Measurements from ENCODE around the gene CNOT11.
A peak's percentile ranks its signal among the peaks of the same experiment; 100 is the strongest.
"Not testable (repeated sequence)": the region's sequence is repeated elsewhere in the genome, so short reads cannot be mapped to it uniquely, and the experiment has no call there.

CNOT11 gene

DNA sequence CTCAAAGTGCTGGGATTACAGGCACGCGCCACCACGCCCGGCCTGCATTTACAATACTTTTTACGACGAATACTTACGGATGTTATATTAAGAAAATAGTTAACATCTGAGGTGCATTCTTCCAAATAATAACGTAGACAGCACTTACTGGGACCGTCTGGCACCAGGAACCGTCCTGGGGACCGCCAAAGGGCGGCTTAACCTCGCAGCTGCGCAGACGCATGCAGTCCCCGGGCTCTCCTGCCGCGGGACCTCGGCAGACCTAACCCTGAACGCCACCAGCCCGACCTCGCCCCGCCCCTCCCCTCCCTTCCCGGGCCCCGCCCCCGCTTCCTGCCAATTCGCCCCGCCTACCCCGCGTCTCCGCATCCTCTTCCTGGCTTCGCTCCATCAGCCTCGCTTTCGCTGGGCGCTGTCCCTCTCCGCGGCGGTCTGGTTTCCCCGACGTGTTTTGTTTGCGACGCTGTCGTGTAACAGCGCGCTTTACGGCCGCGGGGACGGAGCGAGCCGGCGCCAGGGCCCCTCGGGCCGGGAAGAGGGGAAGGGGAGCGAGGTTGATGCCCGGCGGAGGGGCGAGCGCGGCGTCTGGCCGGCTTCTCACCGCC lies at the start of gene CNOT11:
Gene CNOT11, plus strand, starts transcription at position 479 of the 605 bp plus-strand sequence. Its CDS starts 79 bp downstream, at position 558.
- DNase-seq, result peak; percentile 100

DNA sequence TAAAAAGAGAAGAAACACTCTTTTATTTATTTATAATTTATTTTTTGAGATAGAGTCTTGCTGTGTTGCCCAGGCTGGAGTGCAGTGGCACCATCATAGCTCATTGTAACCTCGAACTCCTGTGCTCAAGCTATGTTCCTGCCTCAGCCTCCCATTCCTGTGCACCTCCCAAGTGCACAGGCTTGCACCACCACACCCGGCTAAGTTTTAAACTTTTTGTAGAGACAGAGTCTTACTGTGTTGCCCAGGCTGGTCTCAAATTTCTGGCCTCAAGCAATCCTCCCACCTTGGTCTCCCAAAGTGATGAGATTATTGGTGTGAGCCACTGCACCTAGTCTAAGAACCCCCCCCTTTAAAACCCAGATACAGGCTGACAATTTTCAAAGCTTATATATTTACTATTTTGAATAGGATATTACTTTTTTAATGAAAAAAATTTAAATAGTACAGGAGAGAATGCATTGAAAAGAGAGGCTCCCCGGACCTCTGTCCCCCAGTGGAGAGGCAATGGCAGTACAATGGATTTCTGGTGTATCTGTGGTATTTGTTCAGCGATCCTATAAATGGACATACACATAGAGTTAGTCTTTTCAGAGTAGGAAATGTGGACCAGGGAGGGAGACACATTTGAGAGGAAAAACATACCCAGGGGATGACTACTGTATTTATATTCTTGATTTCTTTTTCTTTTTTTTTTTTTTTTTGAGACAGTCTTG lies 48.1 kb upstream of the CNOT11 start:
- no peak for DNase-seq

DNA sequence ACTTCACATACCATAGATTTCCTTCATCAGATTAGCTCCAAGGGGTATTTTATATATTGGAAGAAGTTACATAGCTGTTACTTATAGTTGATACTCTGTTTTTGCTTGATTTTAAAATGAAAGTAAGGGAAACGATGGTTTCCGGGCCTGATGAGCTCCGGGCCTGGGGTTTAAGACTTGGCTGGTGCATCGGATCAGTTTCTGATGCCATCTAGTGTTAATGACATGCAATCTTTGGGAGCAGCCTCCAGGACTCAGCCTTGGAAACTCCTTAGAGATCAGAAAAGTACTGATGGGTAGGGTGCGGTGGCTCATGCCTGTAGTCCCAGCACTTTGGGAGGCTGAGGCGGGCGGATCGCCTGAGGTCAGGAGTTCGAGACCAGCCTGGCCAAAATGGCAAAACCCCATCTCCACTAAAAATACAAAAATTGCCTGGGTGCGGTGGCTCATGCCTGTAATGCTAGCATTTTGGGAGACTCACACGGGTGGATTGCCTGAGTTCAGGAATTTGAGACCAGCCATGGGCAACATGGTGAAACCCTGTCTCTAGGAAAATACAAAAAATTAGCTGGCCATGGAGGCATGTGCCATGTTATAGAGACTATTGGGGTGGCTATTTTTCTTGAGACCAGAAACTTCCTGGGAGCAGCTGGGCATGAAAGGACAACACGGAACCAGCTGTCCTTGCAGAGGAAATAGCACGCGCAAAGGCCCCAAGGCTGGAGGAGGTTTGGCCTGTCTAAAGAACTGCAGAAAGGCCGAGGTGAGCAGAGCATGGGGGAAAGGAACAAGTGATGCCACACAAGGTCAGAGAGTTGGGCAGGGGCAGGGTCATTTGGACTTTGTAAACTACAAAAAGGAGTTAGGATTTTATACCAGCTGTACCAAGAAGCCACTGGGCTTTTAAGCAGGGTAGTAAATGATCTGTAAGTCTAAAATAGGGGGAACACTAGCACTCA lies 46.9 kb upstream of the CNOT11 start:
- peak; percentile 84 for DNase-seq

DNA sequence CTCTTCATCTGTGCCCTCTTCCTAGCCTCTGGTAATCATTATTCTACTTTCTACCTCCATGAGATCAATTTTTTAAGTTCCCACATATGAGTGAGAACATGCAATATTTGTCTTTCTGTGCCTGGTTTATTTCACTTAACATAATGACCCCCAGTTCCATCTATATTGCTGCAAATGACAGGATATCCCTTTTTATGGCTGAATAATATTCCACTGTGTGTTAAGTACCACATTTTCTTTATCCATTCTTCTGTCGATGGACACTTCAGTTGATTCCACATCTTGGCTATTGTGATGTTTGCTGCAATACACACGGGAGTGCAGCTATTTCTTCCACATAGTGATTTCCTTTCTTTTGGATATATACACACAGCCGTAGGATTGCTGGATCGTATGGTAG lies 43.9 kb upstream of the CNOT11 start:
- no peak for DNase-seq

DNA sequence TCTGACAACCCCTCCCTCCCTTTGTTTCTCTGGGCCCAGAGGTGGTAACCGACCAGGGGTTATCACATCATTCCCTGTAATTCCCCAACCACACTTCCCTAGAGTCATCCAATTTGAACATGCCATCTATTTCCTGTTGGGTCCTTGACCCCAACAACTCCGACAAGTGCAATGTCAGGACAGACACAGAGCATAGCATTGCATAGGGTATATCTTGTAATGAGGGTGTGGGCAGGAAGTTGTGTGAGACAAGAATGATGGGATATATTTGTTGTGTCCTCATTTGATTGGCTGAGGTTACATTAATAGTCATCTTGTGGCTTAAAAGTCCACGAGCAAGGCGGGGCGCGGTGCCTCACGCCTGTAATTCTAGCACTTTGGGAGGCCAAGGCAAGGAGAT lies 33.4 kb upstream of the CNOT11 start:
- DNase-seq, result peak; percentile 15

DNA sequence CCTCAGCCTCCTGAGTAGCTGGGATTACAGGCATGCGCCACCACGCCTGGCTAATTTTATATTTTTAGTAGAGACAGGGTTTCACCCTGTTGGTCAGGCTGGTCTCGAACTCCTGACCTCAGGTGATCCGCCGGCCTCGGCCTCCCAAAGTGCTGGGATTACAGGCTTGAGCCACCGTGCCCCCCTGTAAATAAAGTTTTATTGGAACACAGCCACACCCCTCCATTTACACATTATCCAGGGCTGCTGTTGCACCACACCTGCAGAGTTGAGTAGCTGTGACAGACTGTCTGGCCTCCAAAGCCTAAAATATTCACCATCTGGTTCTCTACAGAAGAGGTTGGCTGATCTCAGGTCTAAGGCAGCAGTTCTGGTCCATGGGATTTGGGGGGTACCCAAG lies 32.6 kb upstream of the CNOT11 start:
- DNase-seq, result not testable (repeated sequence)

DNA sequence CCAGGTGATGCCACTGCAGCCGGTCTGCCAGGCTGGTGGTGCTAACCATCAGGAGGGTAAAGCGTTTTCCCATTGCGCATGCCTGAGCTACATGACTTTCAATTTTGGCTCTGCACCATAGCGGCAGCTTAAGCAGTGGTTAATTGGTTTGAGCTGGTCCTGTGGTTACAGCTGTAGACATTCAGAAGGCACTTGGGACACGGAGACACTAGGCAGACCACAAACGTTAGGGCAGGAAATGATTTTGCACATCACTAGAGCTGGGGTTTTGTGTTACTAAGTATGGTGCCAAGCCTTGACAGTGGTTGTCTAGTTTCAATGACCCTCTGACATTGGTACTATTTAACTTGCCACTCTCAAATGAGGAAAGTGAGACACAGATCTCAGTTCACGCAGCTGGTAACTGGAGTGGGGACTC lies 28.9 kb upstream of the CNOT11 start:
- DNase-seq, result peak; percentile 13

DNA sequence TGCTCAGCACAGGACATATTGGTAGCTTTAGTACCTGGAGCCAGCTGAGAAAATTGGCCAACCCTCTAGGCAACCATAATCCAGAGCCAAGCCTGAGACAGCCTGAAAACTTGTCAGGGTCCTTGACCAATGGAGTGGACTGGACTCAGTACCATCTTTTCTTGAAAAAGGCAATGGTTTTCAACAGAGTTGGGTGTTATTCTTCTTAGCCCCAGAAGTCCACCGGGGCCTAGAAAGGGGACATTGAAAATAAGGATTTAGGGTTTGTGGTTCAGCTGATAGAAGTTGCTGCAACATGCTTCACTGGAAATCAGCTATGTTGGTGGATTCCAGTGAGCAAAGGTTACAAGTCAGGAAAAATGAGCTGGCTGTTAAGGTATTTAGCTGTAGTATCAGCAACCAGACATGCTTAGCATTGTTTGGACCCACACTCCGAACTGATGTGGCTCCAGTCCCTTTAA lies 22.1 kb upstream of the CNOT11 start:
- DNase-seq, result no peak

DNA sequence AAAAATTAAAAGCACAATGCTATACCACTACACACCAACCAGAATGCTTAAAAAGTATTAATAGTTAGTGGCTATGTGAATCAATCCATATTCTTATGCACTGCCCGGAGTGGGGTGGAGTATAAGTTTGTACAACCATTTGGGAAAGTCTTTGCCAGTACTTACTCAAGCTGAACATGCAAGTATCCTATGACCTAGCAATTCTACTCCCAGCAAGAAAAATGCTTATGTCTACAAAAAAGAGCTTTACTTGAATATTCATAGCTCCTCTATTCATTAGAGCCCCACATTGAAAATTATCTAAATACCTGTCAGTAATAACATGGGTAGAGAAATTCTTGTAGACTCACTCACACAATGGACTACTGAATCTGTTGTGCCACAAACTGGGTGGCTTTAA lies 21.4 kb upstream of the CNOT11 start:
- DNase-seq, result no peak

DNA sequence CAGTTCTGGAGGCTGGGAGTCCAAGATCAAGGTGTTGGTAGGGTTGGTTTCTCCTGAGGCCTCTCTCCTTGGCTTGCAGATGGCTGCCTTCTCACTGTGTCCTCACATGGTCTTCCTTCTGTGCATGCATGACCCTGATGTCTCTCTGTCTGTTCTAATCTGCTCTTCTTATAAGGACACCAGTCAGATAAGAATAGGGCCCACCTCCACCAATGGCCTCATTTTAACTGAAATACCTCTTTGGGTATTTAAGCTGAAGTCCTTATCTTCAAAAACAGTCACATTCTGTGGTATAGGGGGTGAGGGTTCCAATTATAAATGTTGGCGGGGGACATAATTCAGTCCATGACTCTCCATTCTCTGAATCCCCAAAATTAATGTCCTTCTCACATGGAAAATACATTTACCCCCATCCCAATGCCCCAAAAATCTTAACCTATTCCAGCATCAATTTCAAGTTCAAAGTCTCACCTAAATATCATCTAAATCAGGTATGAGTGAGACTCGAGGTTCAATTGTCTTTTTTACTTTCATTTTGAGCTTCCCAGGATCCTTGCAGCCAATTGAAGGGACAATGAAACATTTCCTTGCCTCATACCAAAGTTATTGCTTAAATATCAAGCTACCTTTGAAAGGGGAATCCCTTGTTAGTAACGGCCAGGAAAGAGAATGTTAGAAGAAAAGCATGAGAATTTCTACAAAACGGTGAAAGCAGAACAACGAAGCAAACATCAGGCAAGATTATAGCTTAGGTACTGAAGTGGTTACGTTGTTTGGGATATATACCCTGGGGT lies 20.6 kb upstream of the CNOT11 start:
- DNase-seq, result no peak

DNA sequence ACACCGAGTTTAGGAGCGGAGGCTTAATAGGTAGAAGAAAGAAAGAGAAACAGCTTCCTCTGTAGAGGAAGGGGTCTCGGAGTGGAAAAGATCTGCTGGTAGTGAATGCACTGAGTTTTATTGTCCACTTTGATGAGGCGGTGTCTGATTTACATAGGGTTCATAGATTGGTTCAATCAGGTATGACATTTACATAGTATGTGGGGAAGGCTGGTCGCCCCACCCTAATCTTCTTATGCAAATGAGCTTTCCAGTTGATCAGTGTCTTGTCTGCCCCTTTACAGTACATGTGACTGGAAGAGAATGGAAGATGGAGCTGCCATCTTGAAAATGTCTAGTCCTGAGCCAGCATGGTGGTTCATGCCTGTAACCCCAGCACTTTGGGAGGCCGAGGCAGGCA lies 19.9 kb upstream of the CNOT11 start:
- no peak for DNase-seq

DNA sequence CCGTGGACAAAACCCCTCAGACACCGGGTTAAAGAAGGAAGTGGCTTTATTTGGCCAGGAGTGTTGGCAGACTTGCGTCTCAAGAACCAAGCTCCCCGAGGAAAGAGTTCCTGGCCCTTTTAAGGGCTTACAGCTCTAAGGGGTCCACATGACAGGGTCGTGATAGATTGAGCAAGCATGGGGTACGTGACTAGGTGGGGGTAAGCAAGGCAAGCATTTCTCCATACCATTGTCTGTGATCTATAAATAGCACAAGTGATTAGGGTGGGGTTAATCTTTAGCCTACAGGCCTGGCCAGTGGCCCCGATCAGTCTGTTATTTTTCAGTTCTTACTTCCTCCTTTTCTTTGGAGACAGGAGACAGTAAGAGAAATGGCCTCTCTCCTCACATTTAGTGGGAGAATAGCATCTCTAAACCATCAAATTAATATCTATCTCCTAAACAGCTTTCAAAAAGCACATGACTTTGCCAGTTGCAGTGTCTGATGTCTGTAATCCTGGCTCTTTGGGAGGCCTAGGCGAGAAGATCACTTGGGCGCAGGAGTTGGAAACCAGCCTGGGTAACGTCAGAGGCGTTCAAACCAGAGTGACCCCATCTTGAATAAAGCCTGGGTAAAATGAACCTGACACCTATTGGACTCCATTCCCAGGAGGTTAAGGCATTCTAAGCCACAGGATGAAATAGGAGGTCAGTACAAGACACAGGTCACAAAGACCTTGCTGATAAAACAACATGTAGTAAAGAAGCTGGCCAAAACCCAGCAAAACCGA lies 18.3 kb upstream of the CNOT11 start:
- no peak for DNase-seq

DNA sequence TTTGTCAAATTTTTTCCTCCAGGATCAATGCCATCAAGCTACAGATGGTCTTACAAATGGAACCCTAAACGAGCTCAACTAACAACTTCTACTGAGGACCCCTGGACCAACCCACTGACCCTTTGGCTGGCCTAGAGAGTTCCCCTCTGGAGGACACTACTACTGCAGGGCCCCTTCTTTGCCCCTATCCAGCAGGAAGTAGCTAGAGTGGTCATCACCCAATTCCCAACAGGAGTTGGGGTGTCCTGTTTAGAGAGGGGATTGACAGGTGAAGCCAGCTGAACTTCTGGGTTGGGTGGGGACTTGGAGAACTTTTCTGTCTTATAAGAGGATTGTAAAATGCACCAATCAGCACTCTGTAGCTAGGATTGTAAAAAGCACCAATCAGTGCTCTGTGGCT lies 16.7 kb upstream of the CNOT11 start:
- not testable (repeated sequence) for DNase-seq

DNA sequence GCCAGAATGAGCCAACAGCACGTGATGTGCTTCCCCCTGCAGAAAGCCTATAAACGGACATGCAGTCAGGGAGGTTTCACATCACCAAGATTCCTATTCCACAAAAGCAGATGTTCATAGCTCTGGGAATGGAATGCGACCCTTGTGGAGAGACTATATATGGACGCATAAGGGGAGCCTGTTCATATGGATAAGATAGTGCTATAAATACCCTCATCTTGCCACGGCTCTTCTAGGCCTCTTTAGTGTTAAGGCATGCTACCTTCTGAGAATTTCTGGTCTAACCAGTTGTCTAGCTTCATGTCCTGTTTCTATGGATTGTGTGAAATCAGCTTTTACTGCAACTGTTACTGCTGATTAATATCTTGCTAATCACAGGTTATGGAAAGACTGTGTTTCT lies 14.7 kb upstream of the CNOT11 start:
- not testable (repeated sequence) for DNase-seq

DNA sequence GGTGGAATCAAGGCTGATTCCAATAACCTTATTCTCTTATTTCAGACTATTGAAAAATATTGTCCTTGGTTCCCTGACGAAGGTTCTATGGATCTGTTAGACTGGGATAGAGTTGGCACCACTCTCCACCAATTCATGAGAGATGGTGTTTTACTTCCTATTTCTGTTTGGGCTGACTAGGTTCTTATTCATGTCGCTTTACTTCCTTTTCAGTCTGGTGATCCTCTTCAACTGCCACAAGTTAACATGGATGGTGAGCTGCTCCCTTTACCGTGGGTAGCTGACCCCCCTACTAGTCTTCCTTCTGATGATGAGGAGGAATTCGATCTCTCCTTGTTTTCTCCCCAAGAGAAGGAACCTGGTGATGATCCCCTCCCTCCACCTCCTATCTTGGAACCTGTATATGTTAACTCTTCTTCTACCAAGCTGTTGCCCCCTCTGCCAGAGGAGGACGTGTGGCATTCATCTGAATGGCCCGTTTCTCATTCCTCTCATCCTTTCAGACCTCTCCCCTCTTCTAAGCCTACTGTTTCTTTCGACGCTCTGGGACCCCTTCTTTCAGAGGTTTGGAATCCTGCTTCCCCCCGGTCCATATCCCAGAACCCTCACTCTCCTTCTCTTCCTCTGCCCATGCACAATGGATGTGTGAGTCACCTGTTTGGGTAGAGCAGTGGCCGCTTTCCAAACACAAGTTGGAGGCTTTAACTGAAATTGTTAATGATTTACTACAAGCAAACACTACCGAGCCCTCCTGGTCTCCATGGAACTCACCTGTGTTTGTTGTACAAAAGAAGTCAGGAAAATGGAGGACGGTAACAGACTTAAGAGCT lies 13.5 kb upstream of the CNOT11 start:
- DNase-seq, result peak; percentile 49

DNA sequence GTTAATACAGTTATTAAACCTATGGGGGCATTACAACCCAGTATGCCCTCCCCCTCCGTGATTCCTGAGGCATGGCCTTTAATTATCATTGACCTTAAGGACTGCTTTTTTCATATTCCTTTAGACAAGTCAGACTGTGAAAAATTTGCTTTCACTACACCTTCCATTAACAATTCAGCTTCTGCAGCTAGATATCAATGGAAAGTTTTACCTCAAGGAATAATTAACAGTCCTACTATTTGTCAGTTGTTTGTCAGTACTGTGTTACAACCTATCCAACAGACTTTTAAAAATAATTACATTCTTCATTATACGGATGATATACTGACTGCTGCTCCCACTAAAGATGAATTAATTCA lies 12.9 kb upstream of the CNOT11 start:
- DNase-seq, result not testable (repeated sequence)

DNA sequence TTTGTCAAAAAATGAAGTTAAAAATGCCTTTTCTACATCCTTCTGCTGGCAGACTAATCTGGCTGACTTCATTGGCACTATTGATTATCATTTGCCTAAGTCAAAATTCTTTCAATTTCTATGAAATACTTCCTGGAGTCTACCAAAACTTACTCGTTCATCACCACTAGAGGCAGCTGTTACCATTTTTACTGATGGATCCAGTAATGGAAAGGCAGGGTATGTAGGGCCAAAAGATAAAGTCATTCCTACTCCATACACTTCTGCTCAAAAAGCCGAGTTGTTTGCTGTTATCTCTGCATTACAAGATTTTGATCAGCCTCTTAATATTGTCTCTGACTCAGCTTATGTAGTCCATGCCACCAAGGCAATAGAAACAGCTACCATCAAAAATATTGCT lies 12.0 kb upstream of the CNOT11 start:
- peak; percentile 31 for DNase-seq

DNA sequence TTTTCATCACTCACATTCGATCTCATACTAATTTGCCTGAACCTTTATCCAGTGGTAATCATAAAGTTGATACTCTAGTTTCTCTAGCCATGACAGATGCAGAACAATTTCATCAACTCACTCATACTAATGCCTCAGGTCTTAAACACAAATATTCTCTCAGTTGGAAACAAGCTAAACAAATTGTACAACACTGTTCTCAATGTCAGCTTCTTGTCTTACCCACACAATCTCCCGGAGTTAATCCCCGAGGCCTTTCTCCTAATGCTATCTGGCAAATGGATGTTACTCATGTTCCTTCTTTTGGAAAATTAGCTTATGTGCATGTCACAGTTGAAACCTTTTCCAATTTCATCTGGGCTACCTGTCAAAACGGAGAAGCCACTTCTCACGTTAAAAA lies 11.5 kb upstream of the CNOT11 start:
- no peak for DNase-seq

DNA sequence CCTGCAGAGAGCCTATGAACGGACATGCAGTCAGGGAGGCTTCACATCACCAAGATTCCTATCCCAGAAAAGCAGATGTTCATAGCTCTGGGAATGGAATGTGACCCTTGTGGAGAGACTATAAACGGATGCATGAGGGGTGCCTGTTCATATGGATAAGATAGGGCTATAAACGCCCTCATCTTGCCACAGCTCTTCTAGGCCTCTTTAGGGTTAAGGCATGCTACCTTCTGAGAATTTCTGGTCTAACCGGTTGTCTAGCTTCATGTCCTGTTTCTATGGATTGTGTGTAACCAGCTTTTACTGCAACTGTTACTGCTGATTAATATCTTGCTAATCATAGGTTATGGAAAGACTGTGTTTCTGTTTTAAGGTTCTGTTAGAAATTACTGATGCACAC lies 8.3 kb upstream of the CNOT11 start:
- DNase-seq, result not testable (repeated sequence)

DNA sequence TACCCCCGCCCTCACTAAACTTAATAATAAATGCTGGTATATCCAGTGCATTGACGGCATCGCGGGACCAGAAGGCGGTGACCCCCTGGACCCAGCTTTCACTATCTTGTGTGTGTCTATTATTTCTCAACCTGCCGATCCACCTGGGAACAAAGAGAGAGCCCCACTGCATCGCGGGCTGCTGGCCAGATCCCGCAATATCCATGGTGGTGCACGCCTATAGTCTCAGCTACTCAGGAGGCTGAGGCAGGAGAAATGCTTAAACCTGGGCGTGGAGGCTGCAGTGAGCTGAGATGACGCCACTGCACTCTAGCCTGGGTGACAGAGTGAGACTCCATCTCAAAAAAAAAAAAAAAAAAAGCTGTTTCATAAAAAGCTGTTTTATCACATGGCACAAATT lies 7.8 kb upstream of the CNOT11 start:
- not testable (repeated sequence) for DNase-seq

DNA sequence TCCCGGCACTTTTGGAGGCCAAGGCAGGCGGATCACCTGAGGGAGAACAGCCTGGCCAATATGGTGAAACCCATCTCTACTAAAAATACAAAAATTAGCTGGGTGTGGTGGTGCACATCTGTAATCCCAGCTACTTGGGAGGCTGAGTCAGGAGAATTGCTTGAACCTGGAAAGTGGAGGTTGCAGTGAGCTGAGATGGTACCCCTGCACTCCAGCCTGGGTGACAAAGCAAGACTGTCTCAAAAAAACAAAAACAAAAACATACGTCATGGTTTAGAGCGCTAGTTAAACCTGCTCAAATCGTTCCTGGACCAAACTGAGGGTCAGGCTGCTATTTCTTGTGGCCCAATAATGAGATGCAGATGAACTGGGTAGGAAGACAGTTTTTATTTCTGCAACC lies 7.2 kb upstream of the CNOT11 start:
- not testable (repeated sequence) for DNase-seq

Measured in inflammatory macrophage treated with lipopolysaccharide for 4 hours (primary cell).